ENCODE results near the gene KDM4D.

The KDM4D gene

GRCh38 chr11:95042239-95042638 lies 68.7 kb downstream of the KDM4D start:
- TF ChIP-seq CTCF (IDR thresholded peaks at IDR 0.05; ENCODE audit: borderline replicate concordance, extremely low read depth, low read length, poor library complexity, severe bottlenecking) (no peak), EZH2 (IDR thresholded peaks at IDR 0.05; ENCODE audit: borderline replicate concordance, low read depth, low read length, severe bottlenecking) (no peak)
- H3K36me3 ChIP-seq (ENCODE audit: insufficient read depth, low read length): no peaks in the 10 kb centered on the region
- DNase-seq: no peak
- no peak for ATAC-seq (ENCODE audit: insufficient read depth, low read depth)
- H4K20me1 ChIP-seq (ENCODE audit: insufficient read depth, low read length): no peaks in the 10 kb centered on the region
- no peak overlapping the region for H3K4me2 ChIP-seq (ENCODE audit: insufficient read depth, low read length)
- H3K27me3 ChIP-seq (ENCODE audit: insufficient read depth, low read length, poor library complexity): peaks cover 4% of the 10 kb centered on the region
- H2AFZ ChIP-seq (ENCODE audit: low read depth, low read length): no peak overlapping the region
- H3K4me1 ChIP-seq (ENCODE audit: insufficient read depth, low read length): no peaks in the 10 kb centered on the region
- no peaks in the 10 kb centered on the region for H3K9me3 ChIP-seq (ENCODE audit: insufficient read depth, low read length, severe bottlenecking)
- no peaks in the 10 kb centered on the region for H3K79me2 ChIP-seq (ENCODE audit: insufficient read depth, low read length)
- H3K27ac ChIP-seq (ENCODE audit: low read length): no peak overlapping the region
- no peak overlapping the region for H3K9ac ChIP-seq (ENCODE audit: low read depth, low read length)
- H3K4me3 ChIP-seq (ENCODE audit: low read depth in 1 of 2, low read length in 2 of 2): no peak overlapping the region

GRCh38 chr11:95042906-95043305 lies 69.4 kb downstream of the KDM4D start:
- no peak for ATAC-seq (ENCODE audit: insufficient read depth, low read depth)
- Histone ChIP-seq H4K20me1 (ENCODE audit: insufficient read depth, low read length) (no peaks in the 10 kb centered on the region), H3K4me1 (ENCODE audit: insufficient read depth, low read length) (no peaks in the 10 kb centered on the region), H3K9me3 (ENCODE audit: insufficient read depth, low read length, severe bottlenecking) (no peaks in the 10 kb centered on the region), H3K4me3 (ENCODE audit: low read depth in 1 of 2, low read length in 2 of 2) (no peak overlapping the region), H3K27ac (ENCODE audit: low read length) (no peak overlapping the region), H2AFZ (ENCODE audit: low read depth, low read length) (no peak overlapping the region), H3K9ac (ENCODE audit: low read depth, low read length) (no peak overlapping the region), H3K27me3 (ENCODE audit: insufficient read depth, low read length, poor library complexity) (peaks cover 4% of the 10 kb centered on the region), H3K4me2 (ENCODE audit: insufficient read depth, low read length) (no peak overlapping the region), H3K36me3 (ENCODE audit: insufficient read depth, low read length) (no peaks in the 10 kb centered on the region), H3K79me2 (ENCODE audit: insufficient read depth, low read length) (no peaks in the 10 kb centered on the region)
- TF ChIP-seq CTCF (IDR thresholded peaks at IDR 0.05; ENCODE audit: borderline replicate concordance, extremely low read depth, low read length, poor library complexity, severe bottlenecking) (no peak), EZH2 (IDR thresholded peaks at IDR 0.05; ENCODE audit: borderline replicate concordance, low read depth, low read length, severe bottlenecking) (no peak)
- DNase-seq: no peak

DNA sequence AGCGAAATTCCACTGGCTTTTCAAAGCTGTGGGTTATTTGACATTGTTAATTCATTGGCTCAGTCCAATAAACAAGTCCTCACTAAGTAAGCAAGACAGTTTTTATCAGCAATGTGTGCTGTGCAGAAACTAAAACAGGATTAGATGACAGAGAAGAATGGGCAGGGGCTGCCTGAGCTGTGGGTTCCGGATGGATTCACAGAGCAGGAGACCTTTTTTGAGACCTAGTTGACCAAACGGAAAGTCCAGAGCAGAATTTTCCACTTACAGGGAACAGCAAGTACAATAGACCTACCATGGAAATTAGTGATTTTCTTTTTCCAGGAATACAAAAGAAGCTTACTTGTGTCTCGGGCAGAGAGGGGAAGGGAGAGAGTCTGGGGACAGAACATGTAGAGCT lies 70.5 kb downstream of the KDM4D start:
- no peak for TF ChIP-seq EZH2 (IDR thresholded peaks at IDR 0.05; ENCODE audit: borderline replicate concordance, low read depth, low read length, severe bottlenecking)
- no peak for TF ChIP-seq CTCF (IDR thresholded peaks at IDR 0.05; ENCODE audit: borderline replicate concordance, extremely low read depth, low read length, poor library complexity, severe bottlenecking)
- Histone ChIP-seq H3K27me3 (ENCODE audit: insufficient read depth, low read length, poor library complexity) (peaks cover 4% of the 10 kb centered on the region), H3K9me3 (ENCODE audit: insufficient read depth, low read length, severe bottlenecking) (no peaks in the 10 kb centered on the region), H3K9ac (ENCODE audit: low read depth, low read length) (no peak overlapping the region), H3K36me3 (ENCODE audit: insufficient read depth, low read length) (no peaks in the 10 kb centered on the region), H3K79me2 (ENCODE audit: insufficient read depth, low read length) (no peaks in the 10 kb centered on the region), H4K20me1 (ENCODE audit: insufficient read depth, low read length) (no peaks in the 10 kb centered on the region), H3K4me1 (ENCODE audit: insufficient read depth, low read length) (no peaks in the 10 kb centered on the region), H3K27ac (ENCODE audit: low read length) (no peak overlapping the region), H3K4me2 (ENCODE audit: insufficient read depth, low read length) (no peak overlapping the region), H2AFZ (ENCODE audit: low read depth, low read length) (no peak overlapping the region), H3K4me3 (ENCODE audit: low read depth in 1 of 2, low read length in 2 of 2) (no peak overlapping the region)
- no peak for DNase-seq
- ATAC-seq (ENCODE audit: insufficient read depth, low read depth): no peak

DNA sequence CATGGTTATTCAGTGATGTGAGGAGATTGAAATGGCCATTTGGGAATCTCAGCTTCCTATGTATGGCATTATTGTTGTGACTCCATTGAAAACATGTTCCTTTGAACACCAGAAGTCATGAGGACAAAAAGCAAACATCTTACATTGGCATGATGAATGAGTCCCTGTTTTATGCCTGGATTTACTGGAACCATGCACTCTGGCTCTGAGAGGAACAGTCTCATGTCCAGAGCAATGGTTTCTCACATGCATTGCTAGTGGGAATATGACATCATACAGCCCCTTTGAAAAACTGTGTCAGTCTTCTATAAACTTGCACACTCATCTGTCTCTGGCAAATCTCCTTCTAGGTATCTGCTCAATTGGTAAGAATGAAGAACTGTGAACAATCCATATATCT lies 72.3 kb downstream of the KDM4D start:
- DNase-seq (no peak), ATAC-seq (ENCODE audit: insufficient read depth, low read depth) (no peak)
- Histone ChIP-seq H3K9ac (ENCODE audit: low read depth, low read length) (no peak overlapping the region), H3K9me3 (ENCODE audit: insufficient read depth, low read length, severe bottlenecking) (no peaks in the 10 kb centered on the region), H3K79me2 (ENCODE audit: insufficient read depth, low read length) (no peaks in the 10 kb centered on the region), H3K27ac (ENCODE audit: low read length) (no peak overlapping the region), H3K27me3 (ENCODE audit: insufficient read depth, low read length, poor library complexity) (peaks cover 4% of the 10 kb centered on the region), H3K4me1 (ENCODE audit: insufficient read depth, low read length) (no peaks in the 10 kb centered on the region), H3K36me3 (ENCODE audit: insufficient read depth, low read length) (no peaks in the 10 kb centered on the region), H4K20me1 (ENCODE audit: insufficient read depth, low read length) (no peaks in the 10 kb centered on the region), H3K4me3 (ENCODE audit: low read depth in 1 of 2, low read length in 2 of 2) (no peak overlapping the region), H2AFZ (ENCODE audit: low read depth, low read length) (no peak overlapping the region), H3K4me2 (ENCODE audit: insufficient read depth, low read length) (no peak overlapping the region)
- TF ChIP-seq EZH2 (IDR thresholded peaks at IDR 0.05; ENCODE audit: borderline replicate concordance, low read depth, low read length, severe bottlenecking): no peak
